Smooth muscle cell (in vitro differentiated cells): Measurements from ENCODE around the gene MYO9B. TPM values are rescaled to one million over a fixed set of nuclear protein-coding genes. Genes with fewer than 3 reads are reported as not detected.

Source experiments
- DNase-seq: peaks from one replicate; lab custom pipeline; 2025; ENCODE audit not compliant: unreplicated experiment; lab: John Stamatoyannopoulos, UW
- H2AFZ ChIP-seq: fragments of 200-600 bp; sonication (generic); 2 replicates; pipeline ENCODE4 v1.6.0; 2016; ENCODE audit warnings: antibody characterized with exemption, low read depth, mild to moderate bottlenecking
- H3F3A ChIP-seq: fragments of 200-600 bp; sonication (generic); 2 replicates; pipeline ENCODE4 v1.6.0; 2017; ENCODE audit warnings: antibody characterized with exemption, low read depth
- H3K27ac ChIP-seq: fragments of 200-600 bp; sonication (generic); 2 replicates; pipeline ENCODE4 v1.5.1; 2016; ENCODE audit warnings: low read depth, mild to moderate bottlenecking
- H3K27me3 ChIP-seq: fragments of 200-600 bp; sonication (generic); 2 replicates; pipeline ENCODE4 v1.6.1; 2016; ENCODE audit warnings: low read depth, mild to moderate bottlenecking
- H3K36me3 ChIP-seq: fragments of 200-600 bp; sonication (generic); 2 replicates; pipeline ENCODE4 v1.5.1; 2016; ENCODE audit warnings: low read depth
- H3K4me1 ChIP-seq: fragments of 200-600 bp; sonication (generic); 2 replicates; pipeline ENCODE4 v1.5.1; 2016; ENCODE audit warnings: low read depth
- H3K4me2 ChIP-seq: fragments of 200-600 bp; sonication (generic); 2 replicates; pipeline ENCODE4 v1.6.0; 2016; ENCODE audit warnings: mild to moderate bottlenecking
- H3K4me3 ChIP-seq: fragments of 200-600 bp; sonication (generic); 2 replicates; pipeline ENCODE4 v1.5.1; 2016; ENCODE audit warnings: mild to moderate bottlenecking
- H3K79me2 ChIP-seq: fragments of 200-600 bp; sonication (generic); 2 replicates; pipeline ENCODE4 v1.6.0; 2016; ENCODE audit warnings: low read depth, mild to moderate bottlenecking
- H3K9ac ChIP-seq: fragments of 200-600 bp; sonication (generic); 2 replicates; pipeline ENCODE4 v1.6.0; 2016; ENCODE audit warnings: low read depth
- H3K9me3 ChIP-seq: fragments of 200-600 bp; sonication (generic); replicated peaks from 2 replicates; pipeline ENCODE4 v1.5.1; 2016; ENCODE audit warnings: low read depth
- H4K20me1 ChIP-seq: fragments of 200-600 bp; sonication (generic); 2 replicates; pipeline ENCODE4 v1.6.0; 2016; ENCODE audit warnings: low read depth
- CTCF ChIP-seq: fragments of 200-600 bp; sonication (generic); IDR thresholded peaks from 2 replicates; pipeline ENCODE4 v1.5.1; 2017; ENCODE audit warnings: borderline replicate concordance, mild to moderate bottlenecking, antibody characterized with exemption; ENCODE audit not compliant: insufficient read depth, poor library complexity, severe bottlenecking
- WGBS: methylation state at CpG from one replicate; pipeline ENCODE4 v1.1.7; 2016; ENCODE audit warnings: low lambda C conversion rate; 5-methylcytosine and 5-hydroxymethylcytosine counted together
- polyA plus RNA-seq: library from polyadenylated mRNA; unstranded; fragments of >200 nt; fragmentation: Nextera tagmentation; extraction: Ambion mirVana; gene quantifications from 2 replicates; pipeline ENCODE4 v1.2.1, GENCODE V29; 2016
- total RNA-seq: library from RNA; depleted of rRNA; stranded (reverse); fragments of >200 nt; gene quantifications from 2 replicates; pipeline ENCODE4 v1.2.3, GENCODE V29; 2014

The MYO9B gene
- total and polyA plus RNA-seq, 2 experiments from 2014 or later, result 44.6 to 46.6 TPM

- Histone ChIP-seq H3K27me3 (no peaks in the 10 kb centered on the region), H3K9ac (no peak overlapping the region), H3K9me3 (no peaks in the 10 kb centered on the region), H3K4me3 (no peak overlapping the region), H3K79me2 (no peaks in the 10 kb centered on the region), H3K4me1 (peaks cover 5% of the 10 kb centered on the region), H4K20me1 (no peaks in the 10 kb centered on the region), H3K4me2 (no peak overlapping the region), H3K27ac (no peak overlapping the region), H2AFZ (no peak overlapping the region), H3F3A (peaks cover 9% of the 10 kb centered on the region), H3K36me3 (no peaks in the 10 kb centered on the region)
- no peak for DNase-seq
- WGBS, result 98% methylated on average over 8 of the region's 8 CpGs
- TF ChIP-seq CTCF, result no peak
These were observed 143.7 kb downstream of the MYO9B start for GRCh38 chr19:17219286-17219685.

- no peak overlapping the region for H2AFZ ChIP-seq
- H3K27me3 ChIP-seq, result no peaks in the 10 kb centered on the region
- H3K4me1 ChIP-seq, result no peaks in the 10 kb centered on the region
- H3K9me3 ChIP-seq, result no peaks in the 10 kb centered on the region
- H3K27ac ChIP-seq, result no peak overlapping the region
- peaks cover 9% of the 10 kb centered on the region for H3F3A ChIP-seq
- H3K4me3 ChIP-seq, result no peak overlapping the region
- 69% methylated on average over 12 of the region's 14 CpGs for WGBS
- no peak overlapping the region for H3K9ac ChIP-seq
- no peaks in the 10 kb centered on the region for H3K79me2 ChIP-seq
- H3K36me3 ChIP-seq, result no peaks in the 10 kb centered on the region
- no peaks in the 10 kb centered on the region for H4K20me1 ChIP-seq
- DNase-seq, result no peak
- no peak for TF ChIP-seq CTCF
- no peak overlapping the region for H3K4me2 ChIP-seq
These were observed 144.7 kb downstream of the MYO9B start for GRCh38 chr19:17220207-17220758.

GRCh38 chr19:17225053-17225452 is 149.5 kb downstream of the MYO9B start:
- Histone ChIP-seq H3K36me3 (no peaks in the 10 kb centered on the region), H3K9ac (no peak overlapping the region), H3K27ac (no peak overlapping the region), H3K4me2 (peak overlapping the region; percentile 96), H3K27me3 (no peaks in the 10 kb centered on the region), H4K20me1 (no peaks in the 10 kb centered on the region), H3F3A (peaks cover 19% of the 10 kb centered on the region), H3K4me3 (no peak overlapping the region), H3K4me1 (peaks cover 5% of the 10 kb centered on the region), H3K9me3 (no peaks in the 10 kb centered on the region), H2AFZ (no peak overlapping the region), H3K79me2 (no peaks in the 10 kb centered on the region)
- no peak for TF ChIP-seq CTCF
- no peak for DNase-seq
- WGBS, result 95% methylated on average over 10 of the region's 10 CpGs
